GM12864 (cell line): ENCODE results near the gene CALML6.

Experiments used
- DNase-seq: peaks from one replicate; pipeline ENCODE4 v3.0.0-alpha.2; 2011; ENCODE audit warnings: low read depth
- H3K4me3 ChIP-seq: 2 replicates; pipeline ENCODE4 v1.5.1; 2011; ENCODE audit warnings: mild to moderate bottlenecking, low read depth, low read length, control low read depth
- TF ChIP-seq, protein P1 (sequence below): IDR thresholded peaks from 2 replicates; pipeline ENCODE4 v1.5.1; 2011; ENCODE audit warnings: low read depth, mild to moderate bottlenecking, moderate library complexity, low read length, control low read depth, inconsistent platforms; ENCODE audit errors: missing control alignments

Gene CALML6

DNA sequence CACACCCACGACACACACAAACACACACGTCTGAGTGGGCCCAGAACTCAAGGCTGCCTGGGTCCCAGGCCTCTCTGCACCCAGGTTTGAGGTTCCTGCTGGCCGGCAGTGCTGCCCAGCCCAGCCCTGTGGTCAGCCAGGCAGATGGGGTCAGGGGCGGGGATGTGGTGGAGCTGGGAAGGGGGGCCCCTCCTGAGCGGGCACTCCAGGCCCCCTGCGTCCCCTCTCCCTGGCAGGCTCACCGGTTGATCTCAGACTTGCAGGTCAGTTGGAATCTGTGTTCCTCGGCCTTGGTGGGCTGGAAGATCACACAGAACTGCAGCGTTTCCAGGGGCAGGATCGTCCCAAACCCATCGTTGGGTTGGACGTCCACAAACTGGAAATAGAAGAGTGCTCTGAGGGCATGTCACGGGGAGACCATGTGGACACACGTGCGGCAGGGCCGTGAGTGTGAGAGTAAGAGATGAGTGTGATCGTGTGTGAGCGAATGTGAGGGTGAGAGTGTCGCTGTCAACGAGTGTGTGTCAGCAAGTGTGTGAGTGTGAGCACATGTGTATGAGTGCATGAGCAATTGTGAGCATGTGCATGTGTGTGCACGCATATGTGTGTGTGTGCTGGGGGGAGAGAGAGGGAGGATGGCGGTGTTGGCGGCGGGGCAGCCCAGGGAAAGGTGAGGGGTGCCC is 23.7 kb downstream of the CALML6 start:
- no peak overlapping the region for H3K4me3 ChIP-seq
- TF ChIP-seq, protein P1, sequence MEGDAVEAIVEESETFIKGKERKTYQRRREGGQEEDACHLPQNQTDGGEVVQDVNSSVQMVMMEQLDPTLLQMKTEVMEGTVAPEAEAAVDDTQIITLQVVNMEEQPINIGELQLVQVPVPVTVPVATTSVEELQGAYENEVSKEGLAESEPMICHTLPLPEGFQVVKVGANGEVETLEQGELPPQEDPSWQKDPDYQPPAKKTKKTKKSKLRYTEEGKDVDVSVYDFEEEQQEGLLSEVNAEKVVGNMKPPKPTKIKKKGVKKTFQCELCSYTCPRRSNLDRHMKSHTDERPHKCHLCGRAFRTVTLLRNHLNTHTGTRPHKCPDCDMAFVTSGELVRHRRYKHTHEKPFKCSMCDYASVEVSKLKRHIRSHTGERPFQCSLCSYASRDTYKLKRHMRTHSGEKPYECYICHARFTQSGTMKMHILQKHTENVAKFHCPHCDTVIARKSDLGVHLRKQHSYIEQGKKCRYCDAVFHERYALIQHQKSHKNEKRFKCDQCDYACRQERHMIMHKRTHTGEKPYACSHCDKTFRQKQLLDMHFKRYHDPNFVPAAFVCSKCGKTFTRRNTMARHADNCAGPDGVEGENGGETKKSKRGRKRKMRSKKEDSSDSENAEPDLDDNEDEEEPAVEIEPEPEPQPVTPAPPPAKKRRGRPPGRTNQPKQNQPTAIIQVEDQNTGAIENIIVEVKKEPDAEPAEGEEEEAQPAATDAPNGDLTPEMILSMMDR = no peak
- no peak for DNase-seq

DNA sequence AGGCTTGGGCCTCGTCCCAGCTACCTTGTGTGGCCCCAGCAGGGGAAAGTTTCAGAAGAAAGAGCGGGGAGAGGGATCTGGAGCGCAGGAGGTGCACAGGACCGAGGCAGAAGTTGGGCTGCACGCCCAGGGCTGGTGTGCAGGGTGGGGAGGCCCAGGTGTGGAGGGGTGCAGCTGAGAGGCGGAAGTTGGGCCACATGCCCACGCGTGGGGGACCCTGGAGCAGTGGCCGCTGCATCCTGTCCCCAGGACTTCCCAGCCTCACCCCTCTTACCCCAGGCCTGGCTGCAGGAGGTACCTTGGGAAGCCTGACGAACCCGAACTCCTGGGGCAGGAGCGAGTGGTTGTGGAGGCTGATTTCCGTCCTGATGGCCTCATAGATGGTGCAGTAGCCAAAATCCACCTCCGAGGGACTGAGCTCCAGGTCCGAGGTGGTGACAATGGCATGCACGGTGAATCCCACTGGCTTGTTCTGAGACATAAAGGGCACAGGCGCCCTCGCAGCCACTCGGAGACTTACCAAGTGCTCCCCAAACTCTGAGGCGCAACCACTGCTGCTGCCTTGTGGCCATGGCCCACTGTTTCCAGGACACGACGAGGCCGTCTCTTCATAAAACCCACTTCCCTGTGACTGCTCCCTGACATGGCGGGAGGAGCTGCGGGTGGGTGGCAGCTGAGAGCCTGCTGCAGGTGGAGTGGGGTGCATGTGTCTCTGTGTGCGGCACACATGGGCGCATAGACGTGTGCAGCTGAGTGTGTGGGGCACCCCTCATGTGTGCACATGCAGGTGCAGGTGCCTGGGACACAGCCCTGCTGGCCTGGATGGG is 24.4 kb downstream of the CALML6 start:
- no peak for DNase-seq
- TF ChIP-seq, protein P1 = no peak
- no peak overlapping the region for H3K4me3 ChIP-seq

DNA sequence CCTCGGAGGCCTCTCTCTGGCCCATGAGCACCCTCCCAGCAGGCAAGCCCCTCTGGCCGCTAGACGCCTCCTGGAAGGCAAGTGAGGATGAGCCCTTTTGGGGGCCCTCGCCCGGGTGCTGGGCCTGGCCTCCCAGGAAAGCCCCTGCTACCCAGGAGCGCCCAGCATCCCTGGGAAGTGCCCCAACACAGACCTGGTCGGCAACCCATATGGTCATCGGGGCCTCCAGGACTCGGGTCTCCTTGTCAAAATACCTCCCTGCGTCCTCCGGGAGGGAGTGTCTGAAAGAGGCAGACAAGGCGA is 25.0 kb downstream of the CALML6 start:
- no peak for DNase-seq
- TF ChIP-seq, protein P1 = no peak
- H3K4me3 ChIP-seq = no peak overlapping the region

DNA sequence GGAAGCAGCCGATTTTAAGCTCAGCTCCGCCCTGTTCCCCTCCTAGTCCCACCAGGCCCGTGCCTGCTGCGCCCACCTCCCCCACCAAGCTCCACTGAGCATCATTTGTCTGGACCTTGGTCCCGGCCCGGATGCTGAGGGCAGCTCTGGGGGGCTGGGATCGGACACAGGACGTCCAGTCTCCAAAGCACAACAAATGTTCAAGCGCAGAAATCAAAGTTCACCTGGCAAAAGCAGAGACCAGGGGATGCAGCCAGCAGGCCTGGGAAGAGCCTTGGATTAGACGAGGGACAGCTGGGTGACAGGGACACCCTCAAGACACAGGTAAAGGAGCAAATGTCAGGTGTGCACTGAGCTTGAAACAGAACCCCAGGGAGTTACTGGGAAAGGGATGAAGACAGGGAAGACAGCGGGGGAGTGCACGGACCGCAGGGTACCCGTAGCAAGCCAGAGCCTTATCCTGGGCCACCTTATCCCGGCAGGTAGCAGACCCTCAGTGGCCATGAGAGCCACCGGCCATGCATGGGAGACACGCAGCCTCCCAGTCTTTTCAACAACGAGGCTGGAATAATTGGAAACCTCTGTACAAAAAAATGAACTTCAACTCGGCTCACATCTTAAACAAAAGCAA is 26.3 kb downstream of the CALML6 start:
- TF ChIP-seq, protein P1 = no peak
- DNase-seq = no peak
- H3K4me3 ChIP-seq = no peak overlapping the region

DNA sequence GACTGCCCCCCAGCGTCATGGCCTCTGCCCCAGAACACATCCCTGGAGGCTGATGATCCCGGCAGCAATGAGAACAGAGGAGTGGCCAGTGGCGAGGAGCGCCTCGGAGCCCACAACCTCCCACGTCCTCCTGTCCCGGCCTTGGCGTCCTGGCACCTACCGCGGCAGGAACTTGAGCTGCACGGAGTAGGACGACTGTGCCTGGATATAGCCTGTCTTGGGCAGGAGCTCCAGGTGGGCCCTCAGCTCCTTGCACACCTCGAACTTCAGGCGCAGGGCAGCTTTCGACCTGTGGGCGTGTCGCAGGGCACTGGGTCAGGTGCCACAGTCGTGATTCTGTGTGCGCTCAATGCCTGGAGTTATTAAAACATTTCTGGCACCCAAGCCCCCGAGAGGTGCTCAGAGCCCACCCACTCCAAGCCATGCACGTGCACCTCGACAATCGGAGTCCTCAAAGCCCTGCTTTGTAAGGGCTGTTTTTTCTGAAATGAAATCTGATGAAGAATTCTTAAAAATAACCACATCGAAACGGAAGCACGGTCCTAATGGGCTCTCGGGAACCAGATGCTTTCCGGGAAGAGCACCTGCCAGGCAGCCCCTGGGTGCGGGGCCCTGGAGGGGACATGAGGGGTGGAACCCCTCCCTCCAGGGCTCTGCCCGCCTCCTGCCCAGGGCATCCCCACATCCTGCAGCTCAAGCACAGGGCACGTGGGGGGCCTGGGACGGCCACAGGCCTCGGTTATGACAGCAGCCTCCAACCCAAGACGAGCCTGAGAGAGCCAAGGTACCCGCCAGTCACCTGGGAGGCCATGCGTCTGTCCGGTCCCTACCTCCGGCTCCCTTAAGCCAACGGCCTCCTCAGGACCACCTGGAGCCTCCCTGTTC is 27.1 kb downstream of the CALML6 start:
- TF ChIP-seq, protein P1 = no peak
- DNase-seq = no peak
- H3K4me3 ChIP-seq = no peak overlapping the region

DNA sequence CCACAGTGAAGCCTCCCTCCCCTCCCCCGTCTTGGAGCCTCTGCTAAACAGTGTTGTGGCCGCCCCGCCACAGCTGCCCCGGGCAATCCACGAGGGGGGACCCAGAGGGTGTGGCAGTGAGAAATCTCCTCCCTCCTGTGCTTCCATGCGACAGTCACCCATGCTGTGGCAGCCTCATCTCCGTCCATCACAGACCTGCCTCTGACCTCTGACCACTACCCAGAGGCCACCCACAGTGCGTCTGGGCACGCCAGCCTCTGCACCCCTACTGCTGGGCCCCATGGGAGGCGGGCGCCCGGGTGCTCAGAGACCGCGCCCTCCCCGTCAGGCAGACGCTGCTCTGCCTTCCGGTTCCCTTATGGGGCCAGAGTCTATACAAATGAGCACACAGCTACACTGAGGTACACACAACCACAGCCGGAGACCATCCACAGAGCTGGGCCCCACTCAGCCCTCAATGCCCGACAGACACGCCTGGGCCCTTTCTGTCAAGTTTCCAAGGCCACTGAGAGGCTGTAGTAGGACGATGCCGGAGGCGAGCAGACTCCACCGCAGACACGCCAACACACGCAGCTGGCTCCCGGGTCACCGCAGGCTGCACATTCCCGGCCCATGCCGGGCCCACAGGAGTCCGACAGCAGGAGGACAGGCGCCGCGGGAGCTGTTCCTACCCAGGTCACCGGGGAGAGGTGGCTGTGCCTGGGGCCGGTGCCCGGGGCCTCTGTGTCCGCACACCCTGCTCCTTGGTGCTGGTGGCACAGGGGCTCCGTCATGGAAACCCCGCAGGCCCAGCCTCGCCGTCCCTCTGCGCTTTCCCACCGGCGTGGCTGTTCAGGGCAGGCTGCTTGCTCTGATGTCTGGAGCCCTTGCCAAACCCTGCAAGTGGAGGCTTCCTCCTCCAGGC is 27.9 kb downstream of the CALML6 start:
- H3K4me3 ChIP-seq = no peak overlapping the region
- DNase-seq = no peak
- TF ChIP-seq, protein P1 = no peak
